VCaP (cell line): ENCODE results near the gene SORCS3.
A peak's percentile ranks its signal among the peaks of the same experiment; 100 is the strongest.

ENCODE experiments used
- H3K27ac ChIP-seq: fragments of 450-650 bp; 2 replicates; pipeline ENCODE4 v1.5.1; 2017
- TF ChIP-seq, protein P1 (sequence below): fragments of 450-650 bp; conservative IDR thresholded peaks from 2 replicates; pipeline ENCODE4 v1.5.1; 2017; ENCODE audit warnings: mild to moderate bottlenecking, moderate library complexity

Gene SORCS3

GRCh38 chr10:104811166-104811565 is 170.1 kb downstream of the SORCS3 start:
- H3K27ac ChIP-seq = no peak overlapping the region
- TF ChIP-seq, protein P1, sequence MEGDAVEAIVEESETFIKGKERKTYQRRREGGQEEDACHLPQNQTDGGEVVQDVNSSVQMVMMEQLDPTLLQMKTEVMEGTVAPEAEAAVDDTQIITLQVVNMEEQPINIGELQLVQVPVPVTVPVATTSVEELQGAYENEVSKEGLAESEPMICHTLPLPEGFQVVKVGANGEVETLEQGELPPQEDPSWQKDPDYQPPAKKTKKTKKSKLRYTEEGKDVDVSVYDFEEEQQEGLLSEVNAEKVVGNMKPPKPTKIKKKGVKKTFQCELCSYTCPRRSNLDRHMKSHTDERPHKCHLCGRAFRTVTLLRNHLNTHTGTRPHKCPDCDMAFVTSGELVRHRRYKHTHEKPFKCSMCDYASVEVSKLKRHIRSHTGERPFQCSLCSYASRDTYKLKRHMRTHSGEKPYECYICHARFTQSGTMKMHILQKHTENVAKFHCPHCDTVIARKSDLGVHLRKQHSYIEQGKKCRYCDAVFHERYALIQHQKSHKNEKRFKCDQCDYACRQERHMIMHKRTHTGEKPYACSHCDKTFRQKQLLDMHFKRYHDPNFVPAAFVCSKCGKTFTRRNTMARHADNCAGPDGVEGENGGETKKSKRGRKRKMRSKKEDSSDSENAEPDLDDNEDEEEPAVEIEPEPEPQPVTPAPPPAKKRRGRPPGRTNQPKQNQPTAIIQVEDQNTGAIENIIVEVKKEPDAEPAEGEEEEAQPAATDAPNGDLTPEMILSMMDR = no peak

DNA sequence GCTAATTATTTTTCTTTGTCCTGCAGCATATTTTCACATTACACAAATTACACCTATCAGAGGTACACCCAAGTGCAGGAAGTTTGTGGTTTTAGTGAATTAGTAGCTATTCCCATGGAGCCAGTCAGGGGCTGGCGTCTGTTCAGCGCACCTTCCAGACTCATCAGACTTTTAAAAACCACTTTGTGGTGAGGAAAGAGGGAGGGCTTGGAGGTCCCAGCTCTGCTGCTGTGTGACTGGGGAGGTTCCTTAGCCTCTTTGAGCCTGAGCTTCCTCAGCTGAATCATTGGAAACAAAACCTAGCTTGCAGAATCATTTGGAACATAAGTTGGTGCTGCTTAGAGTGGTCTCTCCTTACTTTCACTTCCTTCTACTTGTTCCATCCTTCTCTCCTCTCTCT is 175.4 kb downstream of the SORCS3 start:
- no peak overlapping the region for H3K27ac ChIP-seq
- TF ChIP-seq, protein P1 = no peak

- TF ChIP-seq, protein P1 = no peak
- H3K27ac ChIP-seq = peak overlapping the region; percentile 33; the same call in 1 of the 2 replicates
Measured at GRCh38 chr10:104819731-104820130, 178.6 kb downstream of the SORCS3 start.

- peak overlapping the region; percentile 90 for H3K27ac ChIP-seq
- TF ChIP-seq, protein P1 = no peak
Measured at GRCh38 chr10:104822088-104822487, 181.0 kb downstream of the SORCS3 start.

DNA sequence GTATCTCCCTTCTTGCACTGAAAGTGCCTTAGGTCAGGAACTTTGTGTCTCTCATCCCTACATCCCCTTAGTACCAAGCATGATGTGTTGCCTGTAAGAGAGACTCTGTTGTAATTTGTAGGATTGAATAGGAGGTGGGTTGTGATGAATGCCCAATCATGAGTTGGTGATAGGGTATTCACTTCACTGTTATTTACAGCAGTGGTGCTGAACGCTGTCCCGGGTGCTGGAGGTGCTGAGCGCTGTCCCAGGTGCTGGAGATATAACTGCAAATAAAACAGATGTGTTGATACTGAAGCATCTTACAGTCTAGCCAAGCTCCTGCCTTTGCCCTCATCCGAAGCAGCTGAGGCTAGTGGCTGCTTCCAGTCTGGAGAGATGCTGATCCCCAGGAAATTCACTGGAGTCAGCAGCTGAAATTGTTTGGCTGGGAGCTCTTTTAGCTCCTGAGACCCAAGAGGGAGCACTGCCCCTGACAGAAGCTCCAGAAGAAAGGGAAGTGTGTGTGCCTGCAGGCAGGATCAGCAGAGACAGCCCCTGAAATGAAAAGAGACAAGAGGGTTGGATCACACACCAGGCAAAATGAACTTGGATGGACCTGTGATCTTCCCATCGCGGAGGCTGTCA is 183.4 kb downstream of the SORCS3 start:
- no peak overlapping the region; the same call in 1 of the 2 replicates for H3K27ac ChIP-seq
- TF ChIP-seq, protein P1 = no peak

- TF ChIP-seq, protein P1 = no peak
Measured at GRCh38 chr10:104831272-104831671, 190.2 kb downstream of the SORCS3 start.

DNA sequence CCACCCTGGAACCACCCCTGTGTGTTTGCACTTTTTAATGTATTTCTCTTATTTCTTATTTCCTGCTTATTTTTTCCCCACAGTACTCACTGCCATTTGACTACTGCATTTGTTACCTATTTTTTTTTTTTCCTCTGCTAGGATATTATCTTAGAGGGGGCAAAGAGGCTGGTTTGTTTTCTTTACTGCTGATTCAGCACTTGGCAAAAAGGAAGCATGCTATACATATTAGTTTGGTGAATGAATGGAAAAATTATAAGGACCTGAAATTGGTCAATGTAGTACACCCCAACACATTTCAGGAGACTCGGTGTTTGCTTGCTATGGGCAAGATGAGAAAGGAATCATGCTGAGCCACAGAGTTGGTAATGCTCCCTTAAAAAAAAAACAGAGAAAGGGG is 193.5 kb downstream of the SORCS3 start:
- H3K27ac ChIP-seq = peak overlapping the region; percentile 79
- TF ChIP-seq, protein P1 = no peak

More at GRCh38 chr10:104831272-104831671, 190.2 kb downstream of the SORCS3 start:
- H3K27ac ChIP-seq = no peak overlapping the region
